Endothelial cell of umbilical vein (primary cell): ENCODE results near the gene EXOC6. TPM values are rescaled to one million over a fixed set of nuclear protein-coding genes. Genes with fewer than 3 reads are reported as not detected.

Experiments
- BruUV-seq: library from RNA; stranded (reverse); fragments of 400-500 nt; replicated peaks from 2 replicates; lab custom pipeline; 2021; lab: Mats Ljungman, UMichigan
- CTCF ChIA-PET: fragments of 300-600, 350-600 bp; sonication (Branson Sonifier 250); formaldehyde crosslinking; loops from one replicate; lab custom pipeline; 2021; ENCODE audit warnings: antibody characterized with exemption, inconsistent platforms; lab: Charles Lee
- POLR2A ChIA-PET: fragments of 300-600, 350-600 bp; sonication (Branson Sonifier 250); formaldehyde crosslinking; loops from one replicate; lab custom pipeline; 2021; ENCODE audit warnings: antibody characterized with exemption, inconsistent platforms; lab: Charles Lee
- DNase-seq: peaks from one replicate; pipeline ENCODE4 v3.0.0-alpha.2; 2011; ENCODE audit warnings: low read depth, low spot score
- FAIRE-seq: peaks from 2 replicates; lab custom pipeline; 2011; peaks lifted over from hg19 to GRCh38; lab: Jason Lieb, UNC
- H2AFZ ChIP-seq: 2 replicates; pipeline ENCODE4 v1.6.0; 2012; ENCODE audit warnings: low read depth, low read length, control low read depth, inconsistent platforms
- H3K27ac ChIP-seq: 2 replicates; pipeline ENCODE4 v1.5.1; 2011; ENCODE audit warnings: low read depth, mild to moderate bottlenecking, control low read depth, low read length, moderate library complexity; ENCODE audit not compliant: insufficient read depth
- H3K27me3 ChIP-seq, 2 experiments: 2 replicates each; pipeline versions ENCODE4 v1.6.0 to v1.6.1; 2011; ENCODE audit warnings: low read length in 2 of 2, mixed read lengths in 1 of 2; ENCODE audit not compliant: control insufficient read depth in 2 of 2, insufficient read depth in 2 of 2
- H3K36me3 ChIP-seq, 2 experiments: 2 replicates in 1 of 2; 3 replicates in 1 of 2; pipeline ENCODE4 v1.5.1; 2011; ENCODE audit warnings: low read length in 2 of 2, mild to moderate bottlenecking in 1 of 2, moderate library complexity in 1 of 2; ENCODE audit not compliant: control insufficient read depth in 2 of 2, insufficient read depth in 2 of 2; ENCODE audit errors: extremely low read depth in 1 of 2
- H3K4me1 ChIP-seq: 3 replicates; pipeline ENCODE4 v1.5.1; 2011; ENCODE audit warnings: mild to moderate bottlenecking, low read length; ENCODE audit not compliant: control insufficient read depth, insufficient read depth; ENCODE audit errors: extremely low read depth
- H3K4me2 ChIP-seq: 2 replicates; pipeline ENCODE4 v1.6.1; 2011; ENCODE audit warnings: low read length, control low read depth, mixed read lengths; ENCODE audit not compliant: insufficient read depth
- H3K4me3 ChIP-seq, 3 experiments: fragments of 200-600 bp in 1 of 3; sonication (generic), shearing (Covaris generic) in 1 of 3; replicated peaks in 1 of 3; 2 replicates each; pipeline ENCODE4 v1.5.1; 2011 to 2016; ENCODE audit warnings: control low read depth in 3 of 3, low read length in 3 of 3, mild to moderate bottlenecking in 2 of 3, inconsistent platforms in 1 of 3, low read depth in 1 of 3, moderate library complexity in 1 of 3; ENCODE audit not compliant: insufficient read depth in 1 of 3
- H3K79me2 ChIP-seq: 2 replicates; pipeline ENCODE4 v1.6.0; 2012; ENCODE audit warnings: low read length, inconsistent platforms; ENCODE audit not compliant: control insufficient read depth, insufficient read depth
- H3K9ac ChIP-seq: replicated peaks from 2 replicates; pipeline ENCODE3; 2011; ENCODE audit warnings: low read length, control low read depth; ENCODE audit not compliant: insufficient read depth; ENCODE audit errors: extremely low read depth
- H3K9me1 ChIP-seq: replicated peaks from 3 replicates; pipeline ENCODE4 v1.6.0; 2011; ENCODE audit warnings: mild to moderate bottlenecking, low read length; ENCODE audit not compliant: control insufficient read depth, insufficient read depth; ENCODE audit errors: extremely low read depth
- H3K9me3 ChIP-seq: replicated peaks from 2 replicates; pipeline ENCODE4 v1.5.1; 2012; ENCODE audit warnings: low read length, inconsistent platforms; ENCODE audit not compliant: control insufficient read depth, insufficient read depth
- H4K20me1 ChIP-seq: replicated peaks from 2 replicates; pipeline ENCODE3; 2011; ENCODE audit warnings: mild to moderate bottlenecking, low read length; ENCODE audit not compliant: control insufficient read depth, insufficient read depth; ENCODE audit errors: extremely low read depth
- EZH2 ChIP-seq: IDR thresholded peaks from 2 replicates; pipeline ENCODE4 v1.6.1; 2012; ENCODE audit warnings: borderline replicate concordance, low read depth, mild to moderate bottlenecking, moderate library complexity, low read length, inconsistent platforms; ENCODE audit not compliant: severe bottlenecking
- FOS ChIP-seq: IDR thresholded peaks from 2 replicates; pipeline ENCODE4 v1.6.1; 2011; ENCODE audit warnings: mild to moderate bottlenecking, low read length, moderate library complexity, borderline replicate concordance; ENCODE audit not compliant: insufficient read depth
- GATA2 ChIP-seq: IDR thresholded peaks from 2 replicates; pipeline ENCODE4 v1.7.0; 2011; ENCODE audit warnings: low read depth, mild to moderate bottlenecking, moderate library complexity, mixed read lengths, low read length; ENCODE audit not compliant: insufficient read length, insufficient read depth
- JUN ChIP-seq: IDR thresholded peaks from 2 replicates; pipeline ENCODE4 v1.6.1; 2011; ENCODE audit warnings: borderline replicate concordance, low read depth; ENCODE audit not compliant: insufficient read length, insufficient read depth
- MYC ChIP-seq: IDR thresholded peaks from one replicate; pipeline ENCODE4 v1.6.1; 2011; ENCODE audit warnings: mild to moderate bottlenecking, low read depth, low read length
- POLR2A ChIP-seq: IDR thresholded peaks from 2 replicates; pipeline ENCODE4 v1.6.1; 2012; ENCODE audit warnings: low read depth, mild to moderate bottlenecking, control low read depth, low read length
- POLR2AphosphoS5 ChIP-seq: IDR thresholded peaks from 2 replicates; pipeline ENCODE4 v1.6.1; 2012; ENCODE audit warnings: low read depth, mild to moderate bottlenecking, control low read depth, low read length, moderate library complexity; ENCODE audit not compliant: insufficient read depth
- dilution Hi-C: fragments of 300-500 bp; cut with MboI; formaldehyde crosslinking; loops from one replicate; pipeline ENCODE4 v1.15.0; 2019; ENCODE audit warnings: low sequenced_read_pairs; ENCODE audit not compliant: extremely low pct_ligation_motif_present
- intact Hi-C: fragments of 100-400 bp; cut with micrococcal nuclease; formaldehyde crosslinking; loops from one replicate; pipeline ENCODE4 v1.10.0; 2022
- polyA plus RNA-seq, 4 experiments: library from polyadenylated mRNA; depleted of rRNA in 3 of 4; stranded (reverse) in 3 of 4; unstranded in 1 of 4; fragments of >200 nt; gene quantifications; 2 replicates each; pipeline versions ENCODE4 v1.2.1 to v1.2.3, GENCODE V29; 2011 to 2012; ENCODE audit warnings: missing spikeins in 1 of 4
- total RNA-seq: library from RNA; stranded (reverse); gene quantifications from 2 replicates; pipeline ENCODE4 v1.2.3, GENCODE V29; 2021
- TF ChIP-seq, protein P1 (sequence below), 2 donors: IDR thresholded peaks; 1 replicate in 1 of 2; 2 replicates in 1 of 2; pipeline ENCODE4 v1.5.1; 2011; ENCODE audit warnings: low read length in 2 of 2, mild to moderate bottlenecking in 2 of 2, moderate library complexity in 2 of 2, control low read depth in 1 of 2, inconsistent platforms in 1 of 2, low read depth in 1 of 2; ENCODE audit not compliant: insufficient read depth in 1 of 2; ENCODE audit errors: extremely low read depth in 1 of 2
- TF ChIP-seq, protein P2 (sequence below): IDR thresholded peaks from 2 replicates; pipeline ENCODE4 v1.6.1; 2011; ENCODE audit not compliant: insufficient read depth, insufficient read length

Gene EXOC6
- total and polyA plus RNA-seq, 2 donors (not counting 3 experiments of a cell fraction or from before 2014, with no cell fraction given), result 72.6 to 108 TPM

DNA sequence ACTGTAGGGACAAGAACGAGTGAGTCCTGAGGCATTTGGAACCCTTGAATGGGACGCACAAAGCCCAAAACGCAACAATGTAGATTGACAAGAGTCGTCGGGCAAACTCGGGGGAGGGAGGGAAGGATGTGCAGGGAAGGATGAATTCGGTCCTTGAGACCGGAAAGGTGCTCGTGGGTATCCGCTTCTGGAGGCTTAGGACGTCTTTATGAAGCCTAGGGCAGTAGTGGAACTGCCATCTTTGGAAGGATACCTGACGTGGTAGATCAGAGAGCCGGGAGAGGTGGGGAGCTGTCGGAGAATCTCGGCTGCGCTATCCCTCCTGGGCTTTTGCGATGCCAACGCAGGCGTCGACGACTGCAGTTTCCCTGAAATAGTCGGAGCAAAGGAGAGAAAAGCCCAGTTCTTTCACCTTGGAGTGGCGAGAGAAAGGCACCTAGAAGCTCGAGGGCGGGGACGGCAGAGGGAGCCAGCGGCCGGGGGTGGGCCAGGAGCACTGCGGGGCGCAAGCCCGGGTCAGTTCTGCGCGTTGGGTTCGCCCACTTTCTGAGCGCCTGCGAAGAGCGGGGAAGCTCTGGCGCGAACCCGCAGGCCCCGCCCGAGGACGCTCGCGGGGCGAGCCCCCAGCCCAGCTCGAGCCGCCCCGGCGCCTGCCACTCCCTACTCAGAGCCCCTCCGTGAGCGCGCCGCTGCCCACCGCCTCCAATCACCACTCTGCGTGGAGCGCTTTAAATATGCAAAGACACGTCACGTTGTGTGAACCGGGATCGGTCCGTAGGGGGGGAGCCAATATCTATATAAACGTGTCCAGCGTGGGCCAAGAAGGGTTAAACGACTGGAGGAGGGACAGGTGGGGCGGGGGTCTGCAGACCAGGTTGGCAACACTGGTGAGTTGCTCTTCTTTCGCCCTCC lies 211.9 kb downstream of the EXOC6 start, which contains the start of gene CYP26C1:
Gene CYP26C1, plus strand, starts transcription at position 824 of the 912 bp plus-strand sequence. CDS start 466 bp downstream, outside the sequence.
- dilution Hi-C loops, result no loop called here

More for the DNA sequence above, 211.9 kb downstream of the EXOC6 start, which contains the start of gene CYP26C1:
- FAIRE-seq (no peak), DNase-seq (no peak)
- Histone ChIP-seq H3K4me2 (no peak within 1 kb of the TSS), H3K27me3 (no peaks in the 10 kb centered on the region), H2AFZ (no peak within 1 kb of the TSS), H4K20me1 (no peaks in the 10 kb centered on the region), H3K4me3 (no peak within 1 kb of the TSS), H3K9me1 (no peaks in the 10 kb centered on the region), H3K36me3 (peaks cover 9 to 34% of the 10 kb centered on the region in 2 experiments), H3K9me3 (no peaks in the 10 kb centered on the region), H3K9ac (no peak within 1 kb of the TSS), H3K27ac (no peak within 1 kb of the TSS), H3K79me2 (no peaks in the 10 kb centered on the region), H3K4me1 (peaks cover 4% of the 10 kb centered on the region)
- no TSS peak for BruUV-seq
- intact Hi-C loops, result loop anchor here (10.0 kb wide), 1 partner anchor 215 kb away; the partner anchor contains the start of gene EXOC6
- ChIA-PET POLR2A (no interaction called here), CTCF (interaction anchor here (1.3 kb wide), 1 partner anchor 8 kb away, joined by 5 read pairs; no protein-coding TSS in a partner anchor)
- TF ChIP-seq POLR2AphosphoS5, result no peak
- no peak for TF ChIP-seq POLR2A
- no peak for TF ChIP-seq FOS
- no peak for TF ChIP-seq JUN
- no peak for TF ChIP-seq EZH2
- TF ChIP-seq GATA2, result no peak
- TF ChIP-seq, protein P1, sequence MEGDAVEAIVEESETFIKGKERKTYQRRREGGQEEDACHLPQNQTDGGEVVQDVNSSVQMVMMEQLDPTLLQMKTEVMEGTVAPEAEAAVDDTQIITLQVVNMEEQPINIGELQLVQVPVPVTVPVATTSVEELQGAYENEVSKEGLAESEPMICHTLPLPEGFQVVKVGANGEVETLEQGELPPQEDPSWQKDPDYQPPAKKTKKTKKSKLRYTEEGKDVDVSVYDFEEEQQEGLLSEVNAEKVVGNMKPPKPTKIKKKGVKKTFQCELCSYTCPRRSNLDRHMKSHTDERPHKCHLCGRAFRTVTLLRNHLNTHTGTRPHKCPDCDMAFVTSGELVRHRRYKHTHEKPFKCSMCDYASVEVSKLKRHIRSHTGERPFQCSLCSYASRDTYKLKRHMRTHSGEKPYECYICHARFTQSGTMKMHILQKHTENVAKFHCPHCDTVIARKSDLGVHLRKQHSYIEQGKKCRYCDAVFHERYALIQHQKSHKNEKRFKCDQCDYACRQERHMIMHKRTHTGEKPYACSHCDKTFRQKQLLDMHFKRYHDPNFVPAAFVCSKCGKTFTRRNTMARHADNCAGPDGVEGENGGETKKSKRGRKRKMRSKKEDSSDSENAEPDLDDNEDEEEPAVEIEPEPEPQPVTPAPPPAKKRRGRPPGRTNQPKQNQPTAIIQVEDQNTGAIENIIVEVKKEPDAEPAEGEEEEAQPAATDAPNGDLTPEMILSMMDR (IDR thresholded peaks at IDR 0.05; ENCODE audit: extremely low read depth in 1 of 2, insufficient read depth in 1 of 2, low read depth in 1 of 2, low read length in 2 of 2), result no peak
- TF ChIP-seq, protein P2, sequence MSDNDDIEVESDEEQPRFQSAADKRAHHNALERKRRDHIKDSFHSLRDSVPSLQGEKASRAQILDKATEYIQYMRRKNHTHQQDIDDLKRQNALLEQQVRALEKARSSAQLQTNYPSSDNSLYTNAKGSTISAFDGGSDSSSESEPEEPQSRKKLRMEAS, result no peak
- TF ChIP-seq MYC, result no peak
